KOPT-K1 (cell line): Measurements from ENCODE around the gene P4HA3.

Experiments used
- H3K27ac ChIP-seq: fragments of 200-600 bp; sonication (generic); 2 replicates; pipeline ENCODE4 v1.5.1; 2016; ENCODE audit warnings: antibody characterized with exemption, mild to moderate bottlenecking, low read depth, low read length; ENCODE audit not compliant: poor library complexity, severe bottlenecking
- H3K36me3 ChIP-seq: fragments of 200-600 bp; sonication (generic); 2 replicates; pipeline ENCODE4 v1.5.1; 2017; ENCODE audit warnings: antibody characterized with exemption, mild to moderate bottlenecking, low read length, moderate library complexity; ENCODE audit not compliant: insufficient read depth
- H3K9me3 ChIP-seq: fragments of 200-600 bp; sonication (generic); 2 replicates; pipeline ENCODE4 v1.5.1; 2017; ENCODE audit warnings: antibody characterized with exemption, low read length, mild to moderate bottlenecking; ENCODE audit not compliant: insufficient read depth, poor library complexity, severe bottlenecking

The P4HA3 gene

GRCh38 chr11:74288911-74289310 lies 22.5 kb downstream of the P4HA3 start:
- H3K36me3 ChIP-seq: no peaks in the 10 kb centered on the region
- H3K9me3 ChIP-seq: no peaks in the 10 kb centered on the region
- H3K27ac ChIP-seq: no peak overlapping the region

DNA sequence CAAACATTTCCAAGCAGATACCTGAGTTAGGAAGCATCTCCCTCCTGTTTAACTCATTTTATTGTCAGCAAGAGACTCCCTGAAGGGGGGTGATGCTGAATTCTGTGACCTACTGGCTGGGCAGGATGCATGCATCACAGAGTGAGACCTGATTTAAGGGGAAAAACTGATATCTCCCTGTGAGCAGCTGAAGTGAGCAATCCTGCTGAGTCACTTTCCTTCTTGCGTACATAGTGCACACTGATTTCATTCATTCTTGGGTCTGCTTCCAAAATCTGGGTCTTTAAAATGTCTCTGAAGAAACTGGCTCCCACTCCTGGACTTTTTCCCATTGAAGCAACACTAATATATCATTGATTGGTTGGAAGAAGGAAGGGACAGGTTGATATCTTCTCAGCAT lies 23.3 kb downstream of the P4HA3 start:
- Histone ChIP-seq H3K27ac (no peak overlapping the region), H3K36me3 (no peaks in the 10 kb centered on the region), H3K9me3 (no peaks in the 10 kb centered on the region)

GRCh38 chr11:74284466-74284865 lies 27.0 kb downstream of the P4HA3 start:
- no peak overlapping the region for H3K27ac ChIP-seq
- H3K9me3 ChIP-seq: no peaks in the 10 kb centered on the region
- H3K36me3 ChIP-seq: no peaks in the 10 kb centered on the region

DNA sequence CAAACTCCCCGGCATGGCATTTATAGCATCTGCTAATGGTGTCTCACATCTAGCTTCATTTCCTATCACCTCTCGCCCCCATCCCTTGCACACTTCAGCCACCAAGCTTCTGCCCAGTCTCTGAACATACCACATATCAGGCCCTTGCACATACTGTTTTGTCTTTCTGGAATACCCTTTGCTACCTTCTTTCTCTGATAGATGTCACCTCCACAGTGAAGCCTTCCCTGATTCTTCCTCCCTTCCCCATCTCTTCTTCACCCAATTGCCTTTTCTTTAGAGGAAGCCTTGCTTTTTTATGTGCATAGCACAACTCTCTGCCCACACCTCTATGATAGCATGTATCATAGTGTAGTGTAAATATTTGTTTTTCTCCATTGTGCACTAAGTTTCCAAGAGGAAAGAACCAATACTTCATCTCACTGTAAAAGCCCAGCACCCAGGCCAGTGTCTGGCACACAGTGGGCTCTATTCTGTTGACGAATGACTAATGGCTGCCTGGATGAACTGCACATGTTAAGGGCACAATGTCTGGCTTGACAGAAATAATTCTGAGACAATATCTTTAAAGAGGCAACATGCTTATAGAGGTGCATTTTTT lies 27.8 kb downstream of the P4HA3 start:
- H3K36me3 ChIP-seq: no peaks in the 10 kb centered on the region
- no peaks in the 10 kb centered on the region for H3K9me3 ChIP-seq
- H3K27ac ChIP-seq: no peak overlapping the region

GRCh38 chr11:74282914-74283371 lies 28.5 kb downstream of the P4HA3 start:
- H3K9me3 ChIP-seq: no peaks in the 10 kb centered on the region
- no peak overlapping the region for H3K27ac ChIP-seq
- no peaks in the 10 kb centered on the region for H3K36me3 ChIP-seq

- no peak overlapping the region for H3K27ac ChIP-seq
- no peaks in the 10 kb centered on the region for H3K9me3 ChIP-seq
- no peaks in the 10 kb centered on the region for H3K36me3 ChIP-seq
Measured at GRCh38 chr11:74282421-74282820, 29.0 kb downstream of the P4HA3 start.

- H3K36me3 ChIP-seq: no peaks in the 10 kb centered on the region
- no peaks in the 10 kb centered on the region for H3K9me3 ChIP-seq
- no peak overlapping the region for H3K27ac ChIP-seq
Measured at GRCh38 chr11:74280494-74280893, 30.9 kb downstream of the P4HA3 start.

DNA sequence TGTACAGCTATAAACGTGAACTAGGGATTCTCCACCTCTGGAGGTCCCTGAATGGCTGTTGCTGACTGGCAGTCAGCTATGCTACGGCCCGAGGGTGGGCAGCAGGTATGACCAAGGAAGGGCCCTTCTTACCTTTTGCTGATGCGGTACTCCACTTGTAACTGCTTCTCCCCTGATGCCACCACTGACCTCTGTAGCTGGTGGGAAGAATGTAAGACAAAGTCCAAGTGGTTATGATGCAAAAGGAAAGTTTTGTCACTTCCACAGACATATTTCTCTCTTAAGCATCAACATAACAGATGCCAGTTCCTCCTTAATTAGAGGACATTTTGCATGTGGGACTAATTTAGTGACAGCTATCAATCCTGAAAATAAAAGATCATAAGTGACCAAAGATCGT lies 32.2 kb downstream of the P4HA3 start:
- H3K27ac ChIP-seq: no peak overlapping the region
- no peaks in the 10 kb centered on the region for H3K36me3 ChIP-seq
- H3K9me3 ChIP-seq: no peaks in the 10 kb centered on the region

- no peaks in the 10 kb centered on the region for H3K9me3 ChIP-seq
- no peaks in the 10 kb centered on the region for H3K36me3 ChIP-seq
- H3K27ac ChIP-seq: no peak overlapping the region
Measured at GRCh38 chr11:74278721-74279161, 32.7 kb downstream of the P4HA3 start.

DNA sequence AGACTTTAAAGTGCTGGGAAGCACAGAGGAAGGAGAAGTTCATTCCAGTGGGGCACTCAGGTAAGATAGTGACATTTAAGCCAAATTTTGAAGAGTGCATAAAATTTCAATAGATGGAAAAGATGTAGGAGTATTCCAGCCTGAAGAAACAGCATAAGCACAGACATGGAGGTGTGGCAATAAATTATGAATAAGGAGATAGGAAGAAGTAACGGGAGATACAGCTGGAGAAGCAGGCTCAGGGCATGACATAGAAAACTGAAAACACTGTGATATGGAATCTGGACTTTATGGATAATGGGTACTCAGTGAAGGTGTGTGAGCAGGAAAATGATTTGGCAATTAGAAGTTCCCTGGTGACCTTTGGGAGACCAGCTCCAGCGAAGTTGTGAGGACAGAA lies 33.3 kb downstream of the P4HA3 start:
- Histone ChIP-seq H3K36me3 (no peaks in the 10 kb centered on the region), H3K9me3 (no peaks in the 10 kb centered on the region), H3K27ac (no peak overlapping the region)

- Histone ChIP-seq H3K9me3 (no peaks in the 10 kb centered on the region), H3K36me3 (no peaks in the 10 kb centered on the region), H3K27ac (no peak overlapping the region)
Measured at GRCh38 chr11:74276581-74276980, 34.9 kb downstream of the P4HA3 start.

DNA sequence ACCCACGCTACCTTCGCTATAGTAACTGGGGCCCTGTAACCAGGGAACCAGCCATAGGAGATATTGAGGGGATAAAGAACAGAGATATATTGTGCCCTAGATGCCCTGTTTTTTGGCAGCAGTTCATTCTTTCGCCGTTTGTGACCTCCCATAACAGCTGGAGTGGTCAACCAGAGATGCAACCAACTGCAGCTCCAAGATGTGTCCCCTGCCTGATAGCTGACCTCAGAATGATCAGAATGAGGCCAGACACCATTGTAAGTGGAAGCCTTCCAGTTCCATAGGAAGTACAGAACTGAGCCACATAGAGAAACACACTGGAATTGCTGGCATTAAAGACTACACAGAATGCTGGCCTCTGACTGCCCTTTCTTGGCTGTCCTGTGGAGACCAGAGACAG lies 39.2 kb downstream of the P4HA3 start:
- Histone ChIP-seq H3K27ac (no peak overlapping the region), H3K9me3 (no peaks in the 10 kb centered on the region), H3K36me3 (no peaks in the 10 kb centered on the region)

DNA sequence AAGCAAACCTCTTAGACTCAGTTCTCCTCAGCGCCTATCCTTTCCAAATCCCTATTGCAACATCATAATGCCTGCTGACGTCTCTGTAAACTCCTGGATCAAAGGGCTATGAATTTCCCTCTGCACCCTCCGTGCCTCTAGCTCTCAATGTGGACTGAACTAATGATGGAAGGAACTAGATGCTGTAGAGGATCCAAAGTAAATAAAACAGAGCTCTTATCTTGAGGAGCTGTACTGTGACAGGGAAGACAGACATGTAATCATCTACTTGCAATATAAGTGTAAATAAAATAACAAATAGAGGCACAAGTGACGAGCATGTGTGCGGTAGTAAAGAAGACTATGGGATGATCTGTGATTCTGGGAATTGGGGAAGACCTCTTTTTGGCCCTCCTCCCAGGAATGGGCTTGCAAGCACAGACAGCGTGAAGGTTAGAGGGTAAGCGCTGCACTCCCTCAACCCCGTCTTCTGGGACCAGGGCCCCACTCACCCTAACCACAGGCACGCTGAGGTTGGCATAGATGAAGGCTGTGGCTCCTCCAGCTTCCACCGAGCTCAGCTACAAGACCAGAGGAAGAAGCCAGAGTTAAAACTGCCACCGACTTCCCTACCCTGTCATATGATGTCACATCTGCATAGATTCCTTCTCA lies 42.2 kb downstream of the P4HA3 start:
- H3K36me3 ChIP-seq: no peaks in the 10 kb centered on the region
- H3K27ac ChIP-seq: peak overlapping the region; percentile 8
- no peaks in the 10 kb centered on the region for H3K9me3 ChIP-seq

DNA sequence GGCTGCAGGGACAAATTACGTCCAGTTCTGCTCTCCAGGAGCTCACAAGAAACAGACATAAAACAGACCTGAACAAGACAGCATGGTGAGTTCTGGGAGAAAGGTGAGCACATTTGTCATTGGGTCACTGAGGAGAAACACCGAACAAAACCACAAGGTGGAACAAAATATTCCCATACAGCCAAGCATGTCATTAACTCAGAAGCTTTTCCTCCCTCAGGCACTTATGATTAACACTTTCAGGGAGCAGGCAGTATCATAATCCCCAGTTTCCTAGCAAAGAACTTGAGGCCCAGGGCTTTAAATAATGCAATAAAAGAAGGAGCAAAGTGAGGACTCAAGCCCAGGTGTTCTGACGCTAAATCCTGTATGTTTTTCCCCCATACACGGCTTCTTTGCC lies 43.0 kb downstream of the P4HA3 start:
- no peak overlapping the region for H3K27ac ChIP-seq
- no peaks in the 10 kb centered on the region for H3K36me3 ChIP-seq
- H3K9me3 ChIP-seq: no peaks in the 10 kb centered on the region

DNA sequence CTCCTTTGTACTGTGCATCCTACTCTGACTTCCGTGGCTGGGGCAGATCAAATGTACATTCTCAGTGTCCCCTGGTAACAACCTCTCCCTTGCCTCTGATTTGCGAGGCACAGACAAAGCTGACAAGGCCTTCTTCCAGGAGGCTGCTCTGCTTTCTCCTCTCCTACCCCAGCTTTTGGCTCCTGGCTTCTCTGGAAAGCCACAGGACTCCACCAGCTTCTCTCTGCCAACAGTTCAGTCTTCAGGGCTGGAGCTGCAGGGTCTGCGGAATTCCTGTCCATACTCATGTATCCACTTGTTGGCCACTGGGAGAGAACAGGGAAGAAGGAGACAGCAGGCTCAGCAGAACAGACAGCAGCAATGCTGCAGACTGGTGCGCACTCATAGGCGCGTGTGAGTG lies 44.4 kb downstream of the P4HA3 start:
- Histone ChIP-seq H3K36me3 (no peaks in the 10 kb centered on the region), H3K9me3 (no peaks in the 10 kb centered on the region), H3K27ac (no peak overlapping the region)

- H3K27ac ChIP-seq: no peak overlapping the region
- peaks cover 8% of the 10 kb centered on the region for H3K9me3 ChIP-seq
Measured at GRCh38 chr11:74265256-74265655, 46.2 kb downstream of the P4HA3 start.

More at GRCh38 chr11:74265256-74265655, 46.2 kb downstream of the P4HA3 start:
- no peaks in the 10 kb centered on the region for H3K36me3 ChIP-seq
